Measurements from ENCODE around the gene KDM5B.

Gene KDM5B

GRCh38 chr1:202689493-202690342 is 118.5 kb downstream of the KDM5B start:
- no peak overlapping the region for H3K27ac ChIP-seq
- no peak for DNase-seq (ENCODE audit: low read depth, low spot score)

- DNase-seq (ENCODE audit: low read depth, low spot score) = no peak
These were observed 119.1 kb downstream of the KDM5B start for GRCh38 chr1:202689082-202689481.

GRCh38 chr1:202688401-202688800 is 119.8 kb downstream of the KDM5B start:
- H3K27ac ChIP-seq = no peak overlapping the region
- DNase-seq (ENCODE audit: low read depth, low spot score) = no peak

More at GRCh38 chr1:202689082-202689481, 119.1 kb downstream of the KDM5B start:
- H3K27ac ChIP-seq = no peak overlapping the region

GRCh38 chr1:202687798-202688197 is 120.4 kb downstream of the KDM5B start:
- no peak for DNase-seq (ENCODE audit: low read depth, low spot score)
- H3K27ac ChIP-seq = no peak overlapping the region

GRCh38 chr1:202687370-202687769 is 120.9 kb downstream of the KDM5B start:
- no peak for DNase-seq (ENCODE audit: low read depth, low spot score)
- H3K27ac ChIP-seq = no peak overlapping the region

GRCh38 chr1:202685641-202686040 is 122.6 kb downstream of the KDM5B start:
- no peak for DNase-seq (ENCODE audit: low read depth, low spot score)
- H3K27ac ChIP-seq = no peak overlapping the region

GRCh38 chr1:202684716-202685115 is 123.5 kb downstream of the KDM5B start:
- no peak overlapping the region for H3K27ac ChIP-seq
- no peak for DNase-seq (ENCODE audit: low read depth, low spot score)

- DNase-seq (ENCODE audit: low read depth, low spot score) = no peak
- H3K27ac ChIP-seq = no peak overlapping the region
These were observed 125.2 kb downstream of the KDM5B start for GRCh38 chr1:202683029-202683428.

GRCh38 chr1:202682477-202682876 is 125.7 kb downstream of the KDM5B start:
- no peak for DNase-seq (ENCODE audit: low read depth, low spot score)
- no peak overlapping the region for H3K27ac ChIP-seq

- H3K27ac ChIP-seq = no peak overlapping the region
- DNase-seq (ENCODE audit: low read depth, low spot score) = no peak
These were observed 126.3 kb downstream of the KDM5B start for GRCh38 chr1:202681736-202682420.

- DNase-seq (ENCODE audit: low read depth, low spot score) = no peak
- H3K27ac ChIP-seq = no peak overlapping the region
These were observed 127.5 kb downstream of the KDM5B start for GRCh38 chr1:202680586-202681352.

- no peak overlapping the region for H3K27ac ChIP-seq
- DNase-seq (ENCODE audit: low read depth, low spot score) = no peak
These were observed 128.6 kb downstream of the KDM5B start for GRCh38 chr1:202679406-202680177.

GRCh38 chr1:202677433-202677832 is 130.8 kb downstream of the KDM5B start:
- DNase-seq (ENCODE audit: low read depth, low spot score) = no peak
- no peak overlapping the region for H3K27ac ChIP-seq

Data from epithelial cell of prostate (primary cell).